ENCODE measurements around the gene CDCA5. TPM values are rescaled to one million over a fixed set of nuclear protein-coding genes. Genes with fewer than 3 reads are reported as not detected.
A peak's percentile ranks its signal among the peaks of the same experiment; 100 is the strongest.

The CDCA5 gene
- total RNA-seq, 1 donor from 2014 or later: 2.6 TPM

DNA sequence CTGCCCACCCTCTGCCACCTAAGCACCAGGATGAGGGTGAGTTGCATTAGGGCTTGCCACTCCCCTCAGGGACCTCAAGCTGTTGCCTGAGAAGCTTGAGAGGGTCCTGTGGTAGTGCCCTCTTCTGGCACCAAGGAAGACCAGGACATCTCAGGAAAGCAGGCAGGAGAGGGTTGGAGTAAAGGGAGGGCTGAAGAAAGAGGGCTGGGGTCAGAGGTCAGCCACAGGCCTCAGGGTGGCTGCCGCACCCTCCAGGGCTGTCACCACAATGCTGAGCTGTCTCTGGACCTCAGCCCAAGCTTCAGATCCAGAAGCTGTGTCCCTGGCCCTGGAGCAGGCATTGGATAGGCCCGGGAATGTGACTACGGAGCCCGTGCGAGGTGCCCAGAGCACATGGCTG lies 38.8 kb downstream of the CDCA5 start:
- Mint-ChIP-seq H3K36me3 (ENCODE audit: low read depth) (peaks cover 11% of the 10 kb centered on the region), H3K27ac (no peak overlapping the region), H3K4me1 (peaks cover 31% of the 10 kb centered on the region), H3K4me3 (no peak overlapping the region), H3K27me3 (no peaks in the 10 kb centered on the region), H3K9me3 (no peaks in the 10 kb centered on the region)
- ChIA-PET CTCF (no interaction called here), POLR2A (no interaction called here)
- TF ChIP-seq, protein P1, sequence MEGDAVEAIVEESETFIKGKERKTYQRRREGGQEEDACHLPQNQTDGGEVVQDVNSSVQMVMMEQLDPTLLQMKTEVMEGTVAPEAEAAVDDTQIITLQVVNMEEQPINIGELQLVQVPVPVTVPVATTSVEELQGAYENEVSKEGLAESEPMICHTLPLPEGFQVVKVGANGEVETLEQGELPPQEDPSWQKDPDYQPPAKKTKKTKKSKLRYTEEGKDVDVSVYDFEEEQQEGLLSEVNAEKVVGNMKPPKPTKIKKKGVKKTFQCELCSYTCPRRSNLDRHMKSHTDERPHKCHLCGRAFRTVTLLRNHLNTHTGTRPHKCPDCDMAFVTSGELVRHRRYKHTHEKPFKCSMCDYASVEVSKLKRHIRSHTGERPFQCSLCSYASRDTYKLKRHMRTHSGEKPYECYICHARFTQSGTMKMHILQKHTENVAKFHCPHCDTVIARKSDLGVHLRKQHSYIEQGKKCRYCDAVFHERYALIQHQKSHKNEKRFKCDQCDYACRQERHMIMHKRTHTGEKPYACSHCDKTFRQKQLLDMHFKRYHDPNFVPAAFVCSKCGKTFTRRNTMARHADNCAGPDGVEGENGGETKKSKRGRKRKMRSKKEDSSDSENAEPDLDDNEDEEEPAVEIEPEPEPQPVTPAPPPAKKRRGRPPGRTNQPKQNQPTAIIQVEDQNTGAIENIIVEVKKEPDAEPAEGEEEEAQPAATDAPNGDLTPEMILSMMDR (IDR thresholded peaks at IDR 0.05): no peak
- intact Hi-C loops (cut with micrococcal nuclease): no loop called here
- ATAC-seq (ENCODE audit: low read depth) (no peak), DNase-seq (no peak)

DNA sequence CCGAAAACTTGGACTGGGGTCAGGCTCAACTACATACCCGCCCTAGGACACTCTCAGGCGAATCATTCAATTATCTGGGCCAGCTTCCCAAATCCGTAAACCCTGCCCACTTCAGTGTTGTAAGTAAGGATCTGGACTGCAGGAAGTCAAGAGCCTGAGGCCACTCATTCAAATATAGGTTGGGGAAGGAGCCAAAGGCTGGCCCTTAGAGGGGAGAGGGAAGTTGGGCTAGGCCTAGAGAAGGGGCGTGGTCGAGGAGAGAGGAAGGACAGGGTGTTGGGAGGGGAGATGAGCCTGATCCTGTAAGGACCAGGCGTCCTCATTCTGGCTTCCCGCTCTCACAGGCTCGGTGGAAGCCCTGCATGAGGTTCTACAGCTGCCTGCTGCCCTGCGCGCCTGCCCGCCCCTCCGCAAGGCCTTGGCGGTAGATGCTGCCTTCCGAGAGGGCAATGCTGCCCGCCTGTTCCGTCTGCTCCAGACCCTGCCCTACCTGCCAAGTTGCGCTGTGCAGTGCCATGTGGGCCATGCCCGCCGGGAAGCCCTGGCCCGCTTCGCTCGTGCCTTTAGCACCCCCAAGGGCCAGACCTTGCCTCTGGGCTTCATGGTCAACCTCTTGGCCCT lies 39.8 kb downstream of the CDCA5 start:
- H3K9me3 Mint-ChIP-seq: no peaks in the 10 kb centered on the region
- ChIA-PET POLR2A (no interaction called here), CTCF (no interaction called here)
- TF ChIP-seq, protein P1 (IDR thresholded peaks at IDR 0.05): no peak
- peaks cover 11% of the 10 kb centered on the region for H3K36me3 Mint-ChIP-seq (ENCODE audit: low read depth)
- H3K4me1 Mint-ChIP-seq: peaks cover 31% of the 10 kb centered on the region
- intact Hi-C loops (cut with micrococcal nuclease): no loop called here
- DNase-seq: no peak
- no peak overlapping the region for H3K27ac Mint-ChIP-seq
- H3K4me3 Mint-ChIP-seq: peak overlapping the region; percentile 17
- no peaks in the 10 kb centered on the region for H3K27me3 Mint-ChIP-seq
- no peak for ATAC-seq (ENCODE audit: low read depth)

DNA sequence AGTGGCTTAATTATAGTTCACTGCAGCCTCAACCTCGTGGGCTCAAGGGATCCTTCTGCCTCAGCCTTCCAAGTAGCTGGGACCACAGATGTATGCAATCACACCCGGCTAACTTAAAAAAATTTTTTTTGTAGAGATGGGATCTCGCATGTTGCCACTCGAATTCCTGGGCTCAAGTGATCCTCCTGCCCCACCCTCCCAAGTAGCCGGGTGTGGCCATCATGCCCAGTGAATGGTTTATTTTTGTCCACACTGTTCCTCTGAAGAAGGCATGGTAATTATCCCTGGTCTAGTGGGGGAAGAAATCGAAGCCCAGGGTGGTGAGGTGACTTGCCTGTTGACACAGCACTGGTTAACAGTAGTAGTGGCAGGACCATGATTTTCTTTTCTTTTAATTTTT lies 40.9 kb downstream of the CDCA5 start:
- H3K9me3 Mint-ChIP-seq: no peaks in the 10 kb centered on the region
- ATAC-seq (ENCODE audit: low read depth): no peak
- peaks cover 11% of the 10 kb centered on the region for H3K36me3 Mint-ChIP-seq (ENCODE audit: low read depth)
- H3K4me1 Mint-ChIP-seq: peaks cover 27% of the 10 kb centered on the region
- H3K27ac Mint-ChIP-seq: no peak overlapping the region
- TF ChIP-seq, protein P1 (IDR thresholded peaks at IDR 0.05): no peak
- POLR2A ChIA-PET: interaction anchor here (0.7 kb wide), 1 partner anchor 219 kb away, joined by 8 read pairs; the partner anchor contains the start of gene POLA2
- H3K27me3 Mint-ChIP-seq: no peaks in the 10 kb centered on the region
- DNase-seq: no peak
- H3K4me3 Mint-ChIP-seq: peak overlapping the region; percentile 56
- intact Hi-C loops (cut with micrococcal nuclease): no loop called here
- CTCF ChIA-PET: no interaction called here

DNA sequence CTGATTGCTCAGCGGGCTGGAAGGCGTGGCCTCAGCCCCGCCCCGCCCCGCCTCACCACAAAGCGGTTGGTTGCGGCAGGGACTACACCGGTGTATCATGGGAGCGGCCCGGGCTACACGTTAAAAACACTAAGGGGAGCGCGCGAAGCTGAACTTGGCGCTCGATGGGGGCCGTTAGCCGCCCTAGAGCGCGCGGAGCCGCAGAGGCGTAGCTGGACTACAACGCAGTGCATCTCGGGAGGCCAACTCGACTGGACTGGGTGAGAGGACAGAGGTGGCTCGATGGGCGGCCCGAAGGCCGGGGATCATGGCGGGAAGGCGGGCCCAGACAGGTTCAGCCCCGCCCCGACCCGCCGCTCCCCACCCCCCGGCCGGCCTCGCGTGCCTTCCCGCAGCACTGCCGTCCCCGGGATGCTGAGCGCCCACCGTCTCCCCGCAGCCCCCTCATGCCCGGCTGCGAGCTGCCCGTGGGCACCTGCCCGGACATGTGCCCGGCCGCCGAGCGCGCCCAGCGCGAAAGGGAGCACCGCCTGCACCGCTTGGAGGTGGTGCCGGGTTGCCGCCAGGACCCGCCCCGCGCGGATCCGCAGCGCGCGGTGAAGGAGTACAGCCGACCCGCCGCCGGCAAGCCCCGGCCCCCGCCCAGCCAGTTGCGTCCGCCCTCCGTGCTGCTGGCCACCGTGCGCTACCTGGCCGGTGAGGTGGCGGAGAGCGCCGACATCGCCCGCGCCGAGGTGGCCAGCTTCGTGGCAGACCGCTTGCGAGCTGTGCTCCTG lies 42.8 kb downstream of the CDCA5 start, which contains the start of gene SAC3D1:
Gene SAC3D1 (plus strand): TSS at position 364 of the 776 bp plus-strand sequence. CDS start 83 bp downstream, at position 447.
- peak; percentile 93 for ATAC-seq (ENCODE audit: low read depth)
- H3K27ac Mint-ChIP-seq: peak within 1 kb of the TSS; percentile 95
- DNase-seq: peak; percentile 89
- ChIA-PET CTCF (interaction anchor here (0.7 to 2.1 kb wide), 2 partner anchors 27 to 28 kb away, joined by 3 to 8 read pairs; partner anchors contain the start of gene ARL2), POLR2A (interaction anchor here (0.6 to 2.1 kb wide), 8 partner anchors 10 to 498 kb away, joined by 3 to 7 read pairs (median 4); partner anchors contain the start of genes ARL2, FAU, MRPL49 and SNX15)
- peaks cover 18% of the 10 kb centered on the region for H3K36me3 Mint-ChIP-seq (ENCODE audit: low read depth)
- no peaks in the 10 kb centered on the region for H3K9me3 Mint-ChIP-seq
- peaks cover 11% of the 10 kb centered on the region for H3K4me1 Mint-ChIP-seq
- H3K4me3 Mint-ChIP-seq: peak within 1 kb of the TSS; percentile 93
- TF ChIP-seq, protein P1 (IDR thresholded peaks at IDR 0.05): no peak
- intact Hi-C loops (cut with micrococcal nuclease): loop anchor here (1.0 kb wide), 4 partner anchors 14 to 55 kb away; partner anchors contain the start of genes ARL2, CDCA5, SNX15 and VPS51
- H3K27me3 Mint-ChIP-seq: no peaks in the 10 kb centered on the region

DNA sequence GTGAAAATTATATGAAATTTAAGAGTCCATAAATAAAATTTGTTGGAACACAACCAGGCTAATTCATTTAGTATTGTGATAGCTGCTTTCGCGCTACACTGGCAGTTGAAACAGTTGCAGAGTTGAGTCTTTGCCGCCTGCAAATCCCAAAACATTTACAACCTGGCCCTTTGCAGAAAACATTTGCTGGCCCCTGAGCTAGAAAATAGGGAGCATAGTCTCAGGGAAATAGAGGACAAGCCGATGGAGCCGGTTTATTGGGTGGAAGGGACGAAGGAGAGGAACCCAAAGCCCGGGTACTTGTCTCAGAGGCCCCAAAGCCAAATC lies 43.4 kb downstream of the CDCA5 start:
- DNase-seq: no peak
- no peaks in the 10 kb centered on the region for H3K27me3 Mint-ChIP-seq
- H3K36me3 Mint-ChIP-seq (ENCODE audit: low read depth): peaks cover 20% of the 10 kb centered on the region
- no peaks in the 10 kb centered on the region for H3K9me3 Mint-ChIP-seq
- ATAC-seq (ENCODE audit: low read depth): no peak
- peak overlapping the region; percentile 93 for H3K4me3 Mint-ChIP-seq
- POLR2A ChIA-PET: interaction anchor here (0.9 to 2.1 kb wide), 6 partner anchors 13 to 95 kb away, joined by 3 to 7 read pairs (median 4); partner anchors contain the start of genes ARL2, FAU, MRPL49 and SNX15
- peaks cover 11% of the 10 kb centered on the region for H3K4me1 Mint-ChIP-seq
- CTCF ChIA-PET: interaction anchor here (2.1 kb wide), 1 partner anchor 26 kb away, joined by 8 read pairs; the partner anchor contains the start of gene ARL2
- peak overlapping the region; percentile 95 for H3K27ac Mint-ChIP-seq
- TF ChIP-seq, protein P1 (IDR thresholded peaks at IDR 0.05): no peak
- intact Hi-C loops (cut with micrococcal nuclease): loop anchor here (1.0 kb wide), 1 partner anchor 26 kb away; the partner anchor contains the start of gene ARL2
